ENCODE results near the gene ACKR1.

The ACKR1 gene

GRCh38 chr1:159171254-159171687, 33.4 kb upstream of the ACKR1 start, which contains the start of gene CADM3:
CADM3 (plus strand) TSS chr1:159171615; CDS start chr1:159171766, 151 bp downstream.
- Histone ChIP-seq H2AFZ (ENCODE audit: low read depth, low read length) (no peak within 1 kb of the TSS), H3K4me3 (ENCODE audit: low read length) (no peak within 1 kb of the TSS), H3K9ac (ENCODE audit: low read length) (no peak within 1 kb of the TSS), H3K27ac (ENCODE audit: low read length) (no peak within 1 kb of the TSS), H3K4me1 (ENCODE audit: low read length) (no peaks in the 10 kb centered on the region), H3K27me3 (ENCODE audit: low read depth, low read length) (peaks cover 43% of the 10 kb centered on the region), H3K36me3 (replicated peaks; ENCODE audit: low read depth, low read length) (no peaks in the 10 kb centered on the region), H4K20me1 (ENCODE audit: insufficient read depth, low read length) (peaks cover 7% of the 10 kb centered on the region), H3K79me2 (ENCODE audit: low read length) (no peaks in the 10 kb centered on the region), H3K9me3 (ENCODE audit: insufficient read depth, low read length) (no peaks in the 10 kb centered on the region), H3K4me2 (ENCODE audit: low read length) (no peak within 1 kb of the TSS)
- TF ChIP-seq, protein P1, sequence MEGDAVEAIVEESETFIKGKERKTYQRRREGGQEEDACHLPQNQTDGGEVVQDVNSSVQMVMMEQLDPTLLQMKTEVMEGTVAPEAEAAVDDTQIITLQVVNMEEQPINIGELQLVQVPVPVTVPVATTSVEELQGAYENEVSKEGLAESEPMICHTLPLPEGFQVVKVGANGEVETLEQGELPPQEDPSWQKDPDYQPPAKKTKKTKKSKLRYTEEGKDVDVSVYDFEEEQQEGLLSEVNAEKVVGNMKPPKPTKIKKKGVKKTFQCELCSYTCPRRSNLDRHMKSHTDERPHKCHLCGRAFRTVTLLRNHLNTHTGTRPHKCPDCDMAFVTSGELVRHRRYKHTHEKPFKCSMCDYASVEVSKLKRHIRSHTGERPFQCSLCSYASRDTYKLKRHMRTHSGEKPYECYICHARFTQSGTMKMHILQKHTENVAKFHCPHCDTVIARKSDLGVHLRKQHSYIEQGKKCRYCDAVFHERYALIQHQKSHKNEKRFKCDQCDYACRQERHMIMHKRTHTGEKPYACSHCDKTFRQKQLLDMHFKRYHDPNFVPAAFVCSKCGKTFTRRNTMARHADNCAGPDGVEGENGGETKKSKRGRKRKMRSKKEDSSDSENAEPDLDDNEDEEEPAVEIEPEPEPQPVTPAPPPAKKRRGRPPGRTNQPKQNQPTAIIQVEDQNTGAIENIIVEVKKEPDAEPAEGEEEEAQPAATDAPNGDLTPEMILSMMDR (IDR thresholded peaks at IDR 0.05; ENCODE audit: low read depth, low read length), result no peak
- no peak for TF ChIP-seq EZH2phosphoT487 (IDR thresholded peaks at IDR 0.05; ENCODE audit: low read depth)

DNA sequence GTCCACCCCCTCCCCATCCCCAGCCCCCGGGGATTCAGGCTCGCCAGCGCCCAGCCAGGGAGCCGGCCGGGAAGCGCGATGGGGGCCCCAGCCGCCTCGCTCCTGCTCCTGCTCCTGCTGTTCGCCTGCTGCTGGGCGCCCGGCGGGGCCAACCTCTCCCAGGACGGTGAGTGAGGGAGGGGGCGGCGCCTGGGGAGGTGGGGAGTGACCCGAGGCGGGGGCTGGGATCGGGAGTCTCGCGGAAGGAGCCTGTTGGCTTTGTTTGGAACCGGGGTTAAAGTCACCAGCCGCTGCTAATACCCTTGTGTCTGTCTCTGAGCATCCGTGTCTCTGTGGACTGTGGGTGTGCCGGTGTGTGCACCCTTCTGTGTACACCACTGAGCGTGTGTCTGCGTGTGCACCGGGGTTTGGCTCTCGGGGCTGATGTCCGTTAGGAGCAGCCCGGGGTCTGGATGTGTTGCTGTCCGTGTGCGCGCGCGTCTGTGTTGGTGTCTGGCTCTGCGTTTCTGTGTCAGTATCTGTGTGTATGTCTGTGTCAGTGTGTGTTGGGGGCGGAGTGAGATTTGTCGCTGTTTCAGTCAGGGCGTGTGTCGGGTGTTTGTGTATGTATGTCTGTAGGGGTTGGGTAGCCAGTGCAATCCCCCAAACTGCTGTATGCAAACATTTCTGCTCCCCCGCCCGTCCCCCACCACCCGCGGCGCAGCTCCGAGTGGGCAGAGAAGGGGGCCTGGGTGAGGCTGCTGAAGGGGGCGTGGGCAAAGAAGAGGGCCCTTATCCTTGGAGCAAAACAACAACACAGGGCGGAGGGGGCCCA, 32.8 kb upstream of the ACKR1 start:
- Histone ChIP-seq H3K36me3 (replicated peaks; ENCODE audit: low read depth, low read length) (no peaks in the 10 kb centered on the region), H3K27ac (ENCODE audit: low read length) (no peak overlapping the region), H3K4me1 (ENCODE audit: low read length) (no peaks in the 10 kb centered on the region), H3K4me2 (ENCODE audit: low read length) (no peak overlapping the region), H3K79me2 (ENCODE audit: low read length) (no peaks in the 10 kb centered on the region), H3K9me3 (ENCODE audit: insufficient read depth, low read length) (no peaks in the 10 kb centered on the region), H3K4me3 (ENCODE audit: low read length) (no peak overlapping the region), H4K20me1 (ENCODE audit: insufficient read depth, low read length) (peaks cover 13% of the 10 kb centered on the region), H3K9ac (ENCODE audit: low read length) (no peak overlapping the region), H2AFZ (ENCODE audit: low read depth, low read length) (no peak overlapping the region), H3K27me3 (ENCODE audit: low read depth, low read length) (peaks cover 37% of the 10 kb centered on the region)
- TF ChIP-seq EZH2phosphoT487 (IDR thresholded peaks at IDR 0.05; ENCODE audit: low read depth), result no peak
- TF ChIP-seq, protein P1 (IDR thresholded peaks at IDR 0.05; ENCODE audit: low read depth, low read length), result no peak

- Histone ChIP-seq H4K20me1 (ENCODE audit: insufficient read depth, low read length) (peaks cover 19% of the 10 kb centered on the region), H3K79me2 (ENCODE audit: low read length) (no peaks in the 10 kb centered on the region), H3K27ac (ENCODE audit: low read length) (no peak overlapping the region), H2AFZ (ENCODE audit: low read depth, low read length) (no peak overlapping the region), H3K4me2 (ENCODE audit: low read length) (no peak overlapping the region), H3K4me1 (ENCODE audit: low read length) (no peaks in the 10 kb centered on the region), H3K4me3 (ENCODE audit: low read length) (no peak overlapping the region), H3K36me3 (replicated peaks; ENCODE audit: low read depth, low read length) (no peaks in the 10 kb centered on the region), H3K9ac (ENCODE audit: low read length) (no peak overlapping the region), H3K27me3 (ENCODE audit: low read depth, low read length) (peaks cover 28% of the 10 kb centered on the region), H3K9me3 (ENCODE audit: insufficient read depth, low read length) (no peaks in the 10 kb centered on the region)
- TF ChIP-seq EZH2phosphoT487 (IDR thresholded peaks at IDR 0.05; ENCODE audit: low read depth), result no peak
- TF ChIP-seq, protein P1 (IDR thresholded peaks at IDR 0.05; ENCODE audit: low read depth, low read length), result no peak
Measured at GRCh38 chr1:159172614-159173291, 31.9 kb upstream of the ACKR1 start.

DNA sequence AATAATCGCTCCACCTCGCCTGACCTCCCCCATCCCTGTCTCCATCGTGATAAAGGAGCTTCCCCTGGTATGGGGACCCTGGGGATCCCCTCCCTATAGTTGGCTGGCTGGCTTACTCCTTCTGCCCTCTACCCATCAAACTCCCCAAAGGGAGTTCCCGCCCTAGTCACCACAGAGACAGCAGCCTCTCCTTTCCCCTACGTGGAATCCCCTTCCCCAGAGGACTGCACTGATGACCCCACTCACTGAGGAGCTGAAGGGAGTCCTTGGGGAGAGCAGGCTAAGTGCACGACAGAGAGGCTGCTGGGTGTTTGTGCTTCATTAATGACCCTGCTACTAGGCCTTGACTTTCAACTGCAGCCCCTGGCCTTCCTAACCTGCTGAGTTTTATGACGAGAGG, 31.4 kb upstream of the ACKR1 start:
- no peak overlapping the region for H3K27ac ChIP-seq (ENCODE audit: low read length)
- H3K79me2 ChIP-seq (ENCODE audit: low read length), result no peaks in the 10 kb centered on the region
- TF ChIP-seq, protein P1 (IDR thresholded peaks at IDR 0.05; ENCODE audit: low read depth, low read length), result no peak
- no peak for TF ChIP-seq EZH2phosphoT487 (IDR thresholded peaks at IDR 0.05; ENCODE audit: low read depth)
- no peaks in the 10 kb centered on the region for H3K4me1 ChIP-seq (ENCODE audit: low read length)
- H3K4me2 ChIP-seq (ENCODE audit: low read length), result no peak overlapping the region
- no peaks in the 10 kb centered on the region for H3K36me3 ChIP-seq (replicated peaks; ENCODE audit: low read depth, low read length)
- no peak overlapping the region for H3K9ac ChIP-seq (ENCODE audit: low read length)
- H3K27me3 ChIP-seq (ENCODE audit: low read depth, low read length), result peaks cover 23% of the 10 kb centered on the region
- H2AFZ ChIP-seq (ENCODE audit: low read depth, low read length), result no peak overlapping the region
- H4K20me1 ChIP-seq (ENCODE audit: insufficient read depth, low read length), result peaks cover 19% of the 10 kb centered on the region
- H3K4me3 ChIP-seq (ENCODE audit: low read length), result no peak overlapping the region
- H3K9me3 ChIP-seq (ENCODE audit: insufficient read depth, low read length), result no peaks in the 10 kb centered on the region
